HepG2 (cell line): Measurements from ENCODE around the gene MAJIN. TPM values are rescaled to one million over a fixed set of nuclear protein-coding genes. Genes with fewer than 3 reads are reported as not detected.

Source experiments
- AHR ChIP-seq: IDR thresholded peaks from 2 replicates; pipeline ENCODE4 v1.6.1; 2018; ENCODE audit warnings: missing genetic modification reagents, missing compliant biosample characterization
- ARID4A ChIP-seq: sonication (generic); formaldehyde crosslinking; IDR thresholded peaks from 2 replicates; pipeline ENCODE4 v1.5.0; 2020; ENCODE audit warnings: mild to moderate bottlenecking, missing genetic modification reagents, borderline replicate concordance
- BHLHE40 ChIP-seq: IDR thresholded peaks from 2 replicates; pipeline ENCODE4 v1.6.1; 2011; ENCODE audit warnings: low read length, improper control_type of control experiment
- KLF9 ChIP-seq: IDR thresholded peaks from 2 replicates; pipeline ENCODE4 v1.6.1; 2016; ENCODE audit warnings: low read depth
- NRL ChIP-seq: sonication (generic); formaldehyde crosslinking; IDR thresholded peaks from 2 replicates; pipeline ENCODE4 v1.5.0; 2020; ENCODE audit warnings: missing genetic modification reagents, mild to moderate bottlenecking, moderate library complexity, borderline replicate concordance
- PAXIP1 ChIP-seq: sonication (generic); formaldehyde crosslinking; conservative IDR thresholded peaks from 2 replicates; pipeline ENCODE4 v1.4.0; 2020; ENCODE audit warnings: mild to moderate bottlenecking, missing genetic modification reagents, moderate library complexity
- RXRA ChIP-seq: sonication (generic); formaldehyde crosslinking; IDR thresholded peaks from 2 replicates; pipeline ENCODE4 v1.5.1; 2020; ENCODE audit warnings: missing genetic modification reagents
- STAT5B ChIP-seq: sonication (generic); formaldehyde crosslinking; IDR thresholded peaks from 2 replicates; pipeline ENCODE4 v1.4.0; 2020; ENCODE audit warnings: missing genetic modification reagents
- TBP ChIP-seq: sonication (generic); formaldehyde crosslinking; IDR thresholded peaks from 2 replicates; pipeline ENCODE4 v1.5.0; 2020; ENCODE audit warnings: missing genetic modification reagents
- ZBTB21 ChIP-seq: sonication (generic); formaldehyde crosslinking; IDR thresholded peaks from 2 replicates; pipeline ENCODE4 v1.4.0; 2020; ENCODE audit warnings: missing genetic modification reagents
- ZFP90 ChIP-seq: sonication (generic); formaldehyde crosslinking; IDR thresholded peaks from 2 replicates; pipeline ENCODE4 v1.8.0; 2022; ENCODE audit warnings: missing genetic modification reagents, mild to moderate bottlenecking, inconsistent platforms, borderline replicate concordance
- ZNF550 ChIP-seq: sonication (generic); formaldehyde crosslinking; IDR thresholded peaks from 2 replicates; pipeline ENCODE4 v1.4.0; 2020; ENCODE audit warnings: mild to moderate bottlenecking, missing genetic modification reagents, borderline replicate concordance
- ZNF773 ChIP-seq: sonication (generic); formaldehyde crosslinking; IDR thresholded peaks from 2 replicates; pipeline ENCODE4 v1.4.0; 2020; ENCODE audit warnings: missing genetic modification reagents, borderline replicate concordance
- ZNF816 ChIP-seq: sonication (generic); formaldehyde crosslinking; IDR thresholded peaks from 2 replicates; pipeline ENCODE4 v1.8.0; 2022; ENCODE audit warnings: missing genetic modification reagents, mild to moderate bottlenecking, borderline replicate concordance
- polyA plus RNA-seq, 8 experiments: library from polyadenylated mRNA; depleted of rRNA in 3 of 8; stranded (reverse) in 7 of 8; unstranded in 1 of 8; fragments of >200 nt; fragmentation: Illumina TruSeq in 4 of 8; extraction: Trizol in 4 of 8; gene quantifications; 2 replicates each; pipeline versions ENCODE4 v1.2.1 to v1.2.3, GENCODE V29; 2011 to 2016; ENCODE audit warnings: low read depth in 4 of 8, missing spikeins in 1 of 8, mixed read lengths in 1 of 8; ENCODE audit not compliant: insufficient read depth in 1 of 8
- total RNA-seq, 5 experiments: library from RNA; depleted of rRNA; stranded (reverse); fragments of >200 nt; fragmentation: Illumina TruSeq; extraction: Trizol; gene quantifications; 2 replicates each; pipeline ENCODE4 v1.2.3, GENCODE V29; 2016; ENCODE audit warnings: low read depth in 1 of 5
- TF ChIP-seq, protein P1 (sequence below): IDR thresholded peaks from 2 replicates; pipeline ENCODE4 v1.6.1; 2016
- TF ChIP-seq, protein P2 (sequence below): sonication (generic); formaldehyde crosslinking; IDR thresholded peaks from 2 replicates; pipeline ENCODE4 v1.5.0; 2020; ENCODE audit warnings: mild to moderate bottlenecking, missing genetic modification reagents, moderate library complexity
- TF ChIP-seq, protein P3 (sequence below): sonication (generic); formaldehyde crosslinking; IDR thresholded peaks from 2 replicates; pipeline ENCODE4 v1.4.0; 2020; ENCODE audit warnings: mild to moderate bottlenecking, missing genetic modification reagents, borderline replicate concordance

MAJIN gene
- total and polyA plus RNA-seq, 2 of the 13 experiments (the other 11 are each of a cell fraction or from before 2014, with no cell fraction given), result not detected

DNA sequence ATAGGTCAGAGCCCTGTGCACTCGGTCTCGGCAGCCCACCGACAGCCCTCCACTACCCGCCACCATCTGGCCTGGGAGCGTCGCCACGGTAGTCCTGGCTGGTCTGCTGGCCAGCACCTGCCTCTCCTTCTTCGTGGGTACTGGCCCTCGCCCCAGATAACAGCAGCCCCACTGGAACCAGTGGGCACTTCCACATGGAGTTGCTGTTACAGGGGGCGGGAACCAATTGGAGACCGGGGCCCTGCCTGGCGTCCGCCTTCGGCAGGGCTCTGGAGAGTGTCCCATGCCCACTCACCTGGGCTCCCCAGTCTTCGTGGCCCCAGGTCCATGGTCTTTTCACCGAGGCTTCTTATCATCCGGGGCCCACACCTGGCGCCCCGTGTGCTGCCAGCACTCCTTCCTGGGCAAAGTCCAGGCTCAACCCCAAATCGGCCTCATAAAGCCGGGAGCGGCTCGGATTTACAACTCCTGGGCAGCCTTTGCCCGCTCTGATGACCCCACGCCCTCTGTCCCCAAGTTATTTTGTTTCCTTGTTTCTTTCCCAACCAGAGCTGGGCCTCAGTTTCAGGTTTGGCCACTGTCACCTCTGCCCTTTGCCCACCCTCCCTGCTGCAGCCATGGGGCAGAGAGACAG is 80.6 kb downstream of the MAJIN start (continued):
- no peak for TF ChIP-seq ARID4A (CRISPR knock-in tag)
- TF ChIP-seq STAT5B (CRISPR knock-in tag), result no peak
- TF ChIP-seq PAXIP1 (CRISPR knock-in tag), result peak; percentile 49
- TF ChIP-seq ZBTB21 (CRISPR knock-in tag), result no peak
- TF ChIP-seq KLF9 (CRISPR knock-in tag), result no peak
- no peak for TF ChIP-seq AHR (CRISPR knock-in tag)
- no peak for TF ChIP-seq ZNF773 (CRISPR knock-in tag)
- TF ChIP-seq, protein P1, sequence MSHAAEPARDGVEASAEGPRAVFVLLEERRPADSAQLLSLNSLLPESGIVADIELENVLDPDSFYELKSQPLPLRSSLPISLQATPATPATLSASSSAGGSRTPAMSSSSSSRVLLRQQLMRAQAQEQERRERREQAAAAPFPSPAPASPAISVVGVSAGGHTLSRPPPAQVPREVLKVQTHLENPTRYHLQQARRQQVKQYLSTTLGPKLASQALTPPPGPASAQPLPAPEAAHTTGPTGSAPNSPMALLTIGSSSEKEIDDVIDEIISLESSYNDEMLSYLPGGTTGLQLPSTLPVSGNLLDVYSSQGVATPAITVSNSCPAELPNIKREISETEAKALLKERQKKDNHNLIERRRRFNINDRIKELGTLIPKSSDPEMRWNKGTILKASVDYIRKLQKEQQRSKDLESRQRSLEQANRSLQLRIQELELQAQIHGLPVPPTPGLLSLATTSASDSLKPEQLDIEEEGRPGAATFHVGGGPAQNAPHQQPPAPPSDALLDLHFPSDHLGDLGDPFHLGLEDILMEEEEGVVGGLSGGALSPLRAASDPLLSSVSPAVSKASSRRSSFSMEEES (CRISPR knock-in tag), result no peak
- TF ChIP-seq, protein P2, sequence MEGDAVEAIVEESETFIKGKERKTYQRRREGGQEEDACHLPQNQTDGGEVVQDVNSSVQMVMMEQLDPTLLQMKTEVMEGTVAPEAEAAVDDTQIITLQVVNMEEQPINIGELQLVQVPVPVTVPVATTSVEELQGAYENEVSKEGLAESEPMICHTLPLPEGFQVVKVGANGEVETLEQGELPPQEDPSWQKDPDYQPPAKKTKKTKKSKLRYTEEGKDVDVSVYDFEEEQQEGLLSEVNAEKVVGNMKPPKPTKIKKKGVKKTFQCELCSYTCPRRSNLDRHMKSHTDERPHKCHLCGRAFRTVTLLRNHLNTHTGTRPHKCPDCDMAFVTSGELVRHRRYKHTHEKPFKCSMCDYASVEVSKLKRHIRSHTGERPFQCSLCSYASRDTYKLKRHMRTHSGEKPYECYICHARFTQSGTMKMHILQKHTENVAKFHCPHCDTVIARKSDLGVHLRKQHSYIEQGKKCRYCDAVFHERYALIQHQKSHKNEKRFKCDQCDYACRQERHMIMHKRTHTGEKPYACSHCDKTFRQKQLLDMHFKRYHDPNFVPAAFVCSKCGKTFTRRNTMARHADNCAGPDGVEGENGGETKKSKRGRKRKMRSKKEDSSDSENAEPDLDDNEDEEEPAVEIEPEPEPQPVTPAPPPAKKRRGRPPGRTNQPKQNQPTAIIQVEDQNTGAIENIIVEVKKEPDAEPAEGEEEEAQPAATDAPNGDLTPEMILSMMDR, result no peak
- no peak for TF ChIP-seq NRL (CRISPR knock-in tag)
- TF ChIP-seq RXRA (CRISPR knock-in tag), result 0 out of 2 replicates have a peak, but pooled peaks have one; percentile 42
- TF ChIP-seq, protein P3, sequence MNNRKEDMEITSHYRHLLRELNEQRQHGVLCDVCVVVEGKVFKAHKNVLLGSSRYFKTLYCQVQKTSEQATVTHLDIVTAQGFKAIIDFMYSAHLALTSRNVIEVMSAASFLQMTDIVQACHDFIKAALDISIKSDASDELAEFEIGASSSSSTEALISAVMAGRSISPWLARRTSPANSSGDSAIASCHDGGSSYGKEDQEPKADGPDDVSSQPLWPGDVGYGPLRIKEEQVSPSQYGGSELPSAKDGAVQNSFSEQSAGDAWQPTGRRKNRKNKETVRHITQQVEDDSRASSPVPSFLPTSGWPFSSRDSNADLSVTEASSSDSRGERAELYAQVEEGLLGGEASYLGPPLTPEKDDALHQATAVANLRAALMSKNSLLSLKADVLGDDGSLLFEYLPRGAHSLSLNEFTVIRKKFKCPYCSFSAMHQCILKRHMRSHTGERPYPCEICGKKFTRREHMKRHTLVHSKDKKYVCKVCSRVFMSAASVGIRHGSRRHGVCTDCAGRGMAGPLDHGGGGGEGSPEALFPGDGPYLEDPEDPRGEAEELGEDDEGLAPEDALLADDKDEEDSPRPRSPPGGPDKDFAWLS (CRISPR knock-in tag), result no peak
- no peak for TF ChIP-seq ZFP90
- no peak for TF ChIP-seq ZNF550 (CRISPR knock-in tag)
- TF ChIP-seq BHLHE40, result no peak
- TF ChIP-seq ZNF816, result no peak
- no peak for TF ChIP-seq TBP (CRISPR knock-in tag)
